OCI-LY7 (cell line): ENCODE measurements around the gene LRFN2. TPM values are rescaled to one million over a fixed set of nuclear protein-coding genes. Genes with fewer than 3 reads are reported as not detected.

ENCODE experiments used
- BruUV-seq: library from RNA; stranded (reverse); fragments of 400-500 nt; replicated peaks from 2 replicates; lab custom pipeline; 2021; lab: Mats Ljungman, UMichigan
- CTCF ChIA-PET: fragments of 300-600 bp; sonication (Branson Sonifier 250); formaldehyde crosslinking; loops from one replicate; lab custom pipeline; 2022; ENCODE audit warnings: antibody characterized with exemption; ENCODE audit not compliant: unreplicated experiment; lab: Charles Lee
- POLR2A ChIA-PET: fragments of 300-600 bp; sonication (Branson Sonifier 250); formaldehyde crosslinking; loops from one replicate; lab custom pipeline; 2022; ENCODE audit warnings: antibody characterized with exemption; lab: Charles Lee
- DNase-seq: peaks from one replicate; pipeline ENCODE4 v3.0.0-alpha.2; 2015; ENCODE audit warnings: low spot score
- H2AFZ ChIP-seq: fragments of 200-600 bp; sonication (generic), shearing (Covaris generic); 2 replicates; pipeline ENCODE4 v1.6.1; 2014; ENCODE audit warnings: mild to moderate bottlenecking, antibody characterized with exemption, low read length, moderate library complexity
- H3K27ac ChIP-seq: fragments of 200-600 bp; sonication (generic); 2 replicates; pipeline ENCODE4 v1.5.1; 2014; ENCODE audit warnings: mixed run types, low read depth, mild to moderate bottlenecking, moderate library complexity, low read length, inconsistent platforms; ENCODE audit not compliant: poor library complexity, severe bottlenecking
- H3K36me3 ChIP-seq: fragments of 200-600 bp; sonication (generic); 2 replicates; pipeline ENCODE4 v1.6.1; 2014; ENCODE audit warnings: mild to moderate bottlenecking, antibody characterized with exemption, low read length, moderate library complexity, mixed read lengths; ENCODE audit not compliant: insufficient read depth
- H3K4me1 ChIP-seq: fragments of 200-600 bp; sonication (generic); 2 replicates; pipeline ENCODE4 v1.5.1; 2014; ENCODE audit warnings: mild to moderate bottlenecking, low read length; ENCODE audit not compliant: insufficient read depth, poor library complexity, severe bottlenecking
- H3K4me2 ChIP-seq: fragments of 200-600 bp; sonication (generic); 2 replicates; pipeline ENCODE4 v1.6.1; 2014; ENCODE audit warnings: mild to moderate bottlenecking, low read length
- H3K4me3 ChIP-seq: fragments of 200-600 bp; sonication (generic); 2 replicates; pipeline ENCODE4 v1.5.1; 2014; ENCODE audit warnings: mild to moderate bottlenecking, low read depth, low read length; ENCODE audit not compliant: poor library complexity, severe bottlenecking
- H3K79me2 ChIP-seq: fragments of 200-600 bp; sonication (generic); 2 replicates; pipeline ENCODE4 v1.6.1; 2016; ENCODE audit warnings: low read depth, mild to moderate bottlenecking, low read length, moderate library complexity, mixed read lengths; ENCODE audit not compliant: insufficient read depth
- H3K9me2 ChIP-seq: fragments of 200-600 bp; sonication (generic); 2 replicates; pipeline ENCODE4 v1.6.1; 2016; ENCODE audit warnings: mild to moderate bottlenecking, low read length, mixed read lengths; ENCODE audit not compliant: insufficient read depth
- H3K9me3 ChIP-seq: fragments of 200-600 bp; sonication (generic); 2 replicates; pipeline ENCODE4 v1.6.1; 2014; ENCODE audit warnings: mild to moderate bottlenecking, mixed run types, low read length, mixed read lengths
- H4K20me1 ChIP-seq: fragments of 200-600 bp; sonication (generic); 2 replicates; pipeline ENCODE4 v1.6.1; 2014; ENCODE audit warnings: mild to moderate bottlenecking, antibody characterized with exemption, low read length, moderate library complexity, mixed read lengths; ENCODE audit not compliant: insufficient read depth
- CTCF ChIP-seq: fragments of 200-600 bp; sonication (generic); conservative IDR thresholded peaks from 2 replicates; pipeline ENCODE4 v1.5.1; 2014; ENCODE audit warnings: mild to moderate bottlenecking, antibody characterized with exemption, low read length, moderate library complexity, mixed read lengths
- EZH2phosphoT487 ChIP-seq: fragments of 200-600 bp; sonication (generic); IDR thresholded peaks from 2 replicates; pipeline ENCODE4 v1.6.1; 2018; ENCODE audit warnings: low read depth, borderline replicate concordance, mild to moderate bottlenecking, mixed run types, antibody characterized with exemption, low read length, moderate library complexity, mixed read lengths
- intact Hi-C: fragments of 100-400 bp; cut with micrococcal nuclease; formaldehyde crosslinking; loops from one replicate; pipeline ENCODE4 v1.10.0; 2022; ENCODE audit not compliant: unreplicated experiment
- total RNA-seq, 2 experiments: library from RNA; depleted of rRNA in 1 of 2; stranded (reverse); fragments of >200 nt in 1 of 2; shearing (Covaris generic) in 1 of 2; gene quantifications; 2 replicates each; pipeline ENCODE4 v1.2.3, GENCODE V29; 2014 to 2022

The LRFN2 gene
- total RNA-seq, 2 experiments from 2014 or later, result not detected

DNA sequence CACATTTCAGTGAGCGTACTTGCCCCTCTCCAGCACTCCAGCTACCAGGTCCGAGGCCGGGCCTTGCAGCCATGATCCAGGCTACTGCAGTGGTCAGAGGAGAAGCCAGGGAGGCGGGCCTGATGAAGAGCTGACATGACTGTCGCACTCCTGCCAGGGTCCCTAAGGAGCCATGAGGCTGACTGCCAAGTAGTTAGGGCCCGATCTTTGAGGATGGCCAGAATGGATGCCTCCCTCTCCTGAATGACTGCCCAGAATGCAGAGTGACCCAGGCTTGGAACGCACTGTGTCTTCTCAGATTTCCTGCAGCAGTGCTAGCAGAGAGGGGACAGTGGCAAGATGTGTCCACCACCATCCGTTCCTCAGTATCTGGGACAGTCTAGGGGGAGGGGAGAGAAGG is 24.7 kb upstream of the LRFN2 start:
- ChIA-PET POLR2A (interaction anchor here (0.6 kb wide), 1 partner anchor 459 kb away, joined by 3 read pairs; no protein-coding TSS in a partner anchor), CTCF (no interaction called here)
- BruUV-seq, result no TSS peak
- Histone ChIP-seq H3K36me3 (no peaks in the 10 kb centered on the region), H4K20me1 (no peaks in the 10 kb centered on the region), H3K4me3 (no peak overlapping the region), H3K9me2 (no peaks in the 10 kb centered on the region), H3K4me2 (no peak overlapping the region), H2AFZ (no peak overlapping the region), H3K9me3 (no peaks in the 10 kb centered on the region), H3K79me2 (no peaks in the 10 kb centered on the region), H3K27ac (no peak overlapping the region), H3K4me1 (no peaks in the 10 kb centered on the region)
- no peak for DNase-seq
- intact Hi-C loops, result no loop called here
- no peak for TF ChIP-seq EZH2phosphoT487
- no peak for TF ChIP-seq CTCF

GRCh38 chr6:40611434-40611833 is 24.3 kb upstream of the LRFN2 start:
- no peaks in the 10 kb centered on the region for H3K9me2 ChIP-seq
- H2AFZ ChIP-seq, result no peak overlapping the region
- H3K4me3 ChIP-seq, result no peak overlapping the region
- no peaks in the 10 kb centered on the region for H3K9me3 ChIP-seq
- H4K20me1 ChIP-seq, result no peaks in the 10 kb centered on the region
- ChIA-PET CTCF (no interaction called here), POLR2A (interaction anchor here (0.6 kb wide), 1 partner anchor 459 kb away, joined by 3 read pairs; no protein-coding TSS in a partner anchor)
- BruUV-seq, result no TSS peak
- H3K4me2 ChIP-seq, result no peak overlapping the region
- no peak for TF ChIP-seq CTCF
- TF ChIP-seq EZH2phosphoT487, result no peak
- no peak overlapping the region for H3K27ac ChIP-seq
- H3K79me2 ChIP-seq, result no peaks in the 10 kb centered on the region
- DNase-seq, result no peak
- intact Hi-C loops, result no loop called here
- H3K4me1 ChIP-seq, result no peaks in the 10 kb centered on the region
- H3K36me3 ChIP-seq, result no peaks in the 10 kb centered on the region

- Histone ChIP-seq H3K27ac (no peak overlapping the region), H3K4me2 (no peak overlapping the region), H3K4me3 (no peak overlapping the region), H3K9me2 (no peaks in the 10 kb centered on the region), H4K20me1 (no peaks in the 10 kb centered on the region), H3K4me1 (no peaks in the 10 kb centered on the region), H2AFZ (no peak overlapping the region), H3K9me3 (no peaks in the 10 kb centered on the region), H3K79me2 (no peaks in the 10 kb centered on the region), H3K36me3 (no peaks in the 10 kb centered on the region)
- no peak for TF ChIP-seq CTCF
- TF ChIP-seq EZH2phosphoT487, result no peak
- no TSS peak for BruUV-seq
- intact Hi-C loops, result no loop called here
- CTCF ChIA-PET, result no interaction called here
- POLR2A ChIA-PET, result no interaction called here
- no peak for DNase-seq
Observed at GRCh38 chr6:40610229-40610628, 23.1 kb upstream of the LRFN2 start.
